ENCODE results near the gene RPS6KA5.

RPS6KA5 gene

GRCh38 chr14:90803249-90803648 lies 257.2 kb downstream of the RPS6KA5 start:
- no peak for DNase-seq

GRCh38 chr14:90799420-90799819 lies 261.0 kb downstream of the RPS6KA5 start:
- DNase-seq, result no peak

- DNase-seq, result no peak
These were observed 262.5 kb downstream of the RPS6KA5 start for GRCh38 chr14:90797919-90798318.
